Activated naive CD8-positive, alpha-beta T cell treated with anti-CD3 and anti-CD28 coated beads for 36 hours (primary cell): ENCODE measurements around the gene SOCS3. TPM values are rescaled to one million over a fixed set of nuclear protein-coding genes. Genes with fewer than 3 reads are reported as not detected.

Source experiments
- DNase-seq: peaks from one replicate; pipeline ENCODE4 v3.0.0; 2021
- H3K27ac Mint-ChIP-seq: one replicate; pipeline ENCODE4 v1.8.0; 2022; ENCODE audit warnings: mild to moderate bottlenecking, moderate library complexity, mixed read lengths
- H3K27me3 Mint-ChIP-seq: one replicate; pipeline ENCODE4 v1.8.0; 2022; ENCODE audit warnings: mild to moderate bottlenecking, mixed read lengths
- H3K36me3 Mint-ChIP-seq: one replicate; pipeline ENCODE4 v1.8.0; 2021; ENCODE audit warnings: mild to moderate bottlenecking, mixed read lengths
- H3K4me1 Mint-ChIP-seq: one replicate; pipeline ENCODE4 v1.8.0; 2021; ENCODE audit warnings: mixed read lengths
- H3K4me3 Mint-ChIP-seq: one replicate; pipeline ENCODE4 v1.8.0; 2022; ENCODE audit warnings: mild to moderate bottlenecking, moderate library complexity, mixed read lengths
- H3K9me3 Mint-ChIP-seq: one replicate; pipeline ENCODE4 v1.8.0; 2022; ENCODE audit warnings: mixed read lengths
- total RNA-seq, 2 experiments: library from RNA; stranded (reverse); gene quantifications; one replicate each; pipeline ENCODE4 v1.2.3, GENCODE V29; 2021

SOCS3 gene
- total RNA-seq, 2 experiments from 2014 or later, result 16.6 to 17.9 TPM

- DNase-seq, result no peak
- Mint-ChIP-seq H3K27ac (peak overlapping the region; percentile 95), H3K36me3 (peaks cover 20% of the 10 kb centered on the region), H3K4me3 (peak overlapping the region; percentile 99), H3K9me3 (no peaks in the 10 kb centered on the region), H3K27me3 (no peaks in the 10 kb centered on the region), H3K4me1 (peaks cover 53% of the 10 kb centered on the region)
Observed at GRCh38 chr17:78379131-78379491, 19.2 kb upstream of the SOCS3 start.

- Mint-ChIP-seq H3K9me3 (no peaks in the 10 kb centered on the region), H3K4me1 (peaks cover 46% of the 10 kb centered on the region), H3K27me3 (no peaks in the 10 kb centered on the region), H3K4me3 (peak within 1 kb of the TSS; percentile 99), H3K36me3 (peaks cover 19% of the 10 kb centered on the region), H3K27ac (peak within 1 kb of the TSS; percentile 95)
- DNase-seq, result peak; percentile 87
Observed at GRCh38 chr17:78378225-78379130, 18.6 kb upstream of the SOCS3 start, which contains the start of gene PGS1. Gene PGS1, plus strand, starts transcription at chr17:78378649. Its CDS starts 17 bp downstream, at chr17:78378666.

GRCh38 chr17:78377858-78378224 lies 18.0 kb upstream of the SOCS3 start:
- Mint-ChIP-seq H3K27ac (no peak overlapping the region), H3K9me3 (no peaks in the 10 kb centered on the region), H3K4me3 (peak overlapping the region; percentile 99), H3K36me3 (peaks cover 16% of the 10 kb centered on the region), H3K27me3 (no peaks in the 10 kb centered on the region), H3K4me1 (peaks cover 40% of the 10 kb centered on the region)
- no peak for DNase-seq

GRCh38 chr17:78376161-78376560 lies 16.3 kb upstream of the SOCS3 start:
- H3K36me3 Mint-ChIP-seq, result peaks cover 8% of the 10 kb centered on the region
- peaks cover 26% of the 10 kb centered on the region for H3K4me1 Mint-ChIP-seq
- H3K27ac Mint-ChIP-seq, result no peak overlapping the region
- DNase-seq, result no peak
- H3K9me3 Mint-ChIP-seq, result no peaks in the 10 kb centered on the region
- no peaks in the 10 kb centered on the region for H3K27me3 Mint-ChIP-seq
- no peak overlapping the region for H3K4me3 Mint-ChIP-seq

GRCh38 chr17:78375401-78376151 lies 15.7 kb upstream of the SOCS3 start:
- H3K4me1 Mint-ChIP-seq, result peaks cover 20% of the 10 kb centered on the region
- H3K27ac Mint-ChIP-seq, result no peak overlapping the region
- no peaks in the 10 kb centered on the region for H3K27me3 Mint-ChIP-seq
- H3K9me3 Mint-ChIP-seq, result no peaks in the 10 kb centered on the region
- no peak for DNase-seq
- H3K36me3 Mint-ChIP-seq, result peaks cover 6% of the 10 kb centered on the region
- H3K4me3 Mint-ChIP-seq, result no peak overlapping the region

GRCh38 chr17:78374631-78375274 lies 14.9 kb upstream of the SOCS3 start:
- H3K27me3 Mint-ChIP-seq, result no peaks in the 10 kb centered on the region
- H3K9me3 Mint-ChIP-seq, result no peaks in the 10 kb centered on the region
- peaks cover 6% of the 10 kb centered on the region for H3K36me3 Mint-ChIP-seq
- no peak overlapping the region for H3K27ac Mint-ChIP-seq
- no peak for DNase-seq
- H3K4me1 Mint-ChIP-seq, result peaks cover 11% of the 10 kb centered on the region
- no peak overlapping the region for H3K4me3 Mint-ChIP-seq

GRCh38 chr17:78374189-78374588 lies 14.3 kb upstream of the SOCS3 start:
- Mint-ChIP-seq H3K4me3 (no peak overlapping the region), H3K4me1 (peaks cover 7% of the 10 kb centered on the region), H3K27me3 (no peaks in the 10 kb centered on the region), H3K36me3 (peaks cover 4% of the 10 kb centered on the region), H3K27ac (no peak overlapping the region), H3K9me3 (no peaks in the 10 kb centered on the region)
- DNase-seq, result no peak

- Mint-ChIP-seq H3K36me3 (no peaks in the 10 kb centered on the region), H3K27me3 (no peaks in the 10 kb centered on the region), H3K27ac (no peak overlapping the region), H3K4me3 (no peak overlapping the region), H3K4me1 (peaks cover 4% of the 10 kb centered on the region), H3K9me3 (no peaks in the 10 kb centered on the region)
- no peak for DNase-seq
Observed at GRCh38 chr17:78372841-78373240, 13.0 kb upstream of the SOCS3 start.

- no peak for DNase-seq
- H3K4me1 Mint-ChIP-seq, result no peaks in the 10 kb centered on the region
- no peaks in the 10 kb centered on the region for H3K9me3 Mint-ChIP-seq
- H3K36me3 Mint-ChIP-seq, result no peaks in the 10 kb centered on the region
- no peak overlapping the region for H3K4me3 Mint-ChIP-seq
- no peak overlapping the region for H3K27ac Mint-ChIP-seq
- peaks cover 2% of the 10 kb centered on the region for H3K27me3 Mint-ChIP-seq
Observed at GRCh38 chr17:78371056-78371455, 11.2 kb upstream of the SOCS3 start.

GRCh38 chr17:78369791-78370381 lies 10.0 kb upstream of the SOCS3 start:
- Mint-ChIP-seq H3K27ac (no peak overlapping the region), H3K4me3 (no peak overlapping the region), H3K9me3 (no peaks in the 10 kb centered on the region), H3K27me3 (peaks cover 4% of the 10 kb centered on the region), H3K4me1 (peaks cover 3% of the 10 kb centered on the region), H3K36me3 (no peaks in the 10 kb centered on the region)
- no peak for DNase-seq

- Mint-ChIP-seq H3K4me3 (no peak overlapping the region), H3K27ac (no peak overlapping the region), H3K4me1 (peaks cover 10% of the 10 kb centered on the region), H3K27me3 (peaks cover 13% of the 10 kb centered on the region), H3K9me3 (no peaks in the 10 kb centered on the region), H3K36me3 (no peaks in the 10 kb centered on the region)
- no peak for DNase-seq
Observed at GRCh38 chr17:78368854-78369495, 9.1 kb upstream of the SOCS3 start.

GRCh38 chr17:78368348-78368747 lies 8.5 kb upstream of the SOCS3 start:
- H3K27ac Mint-ChIP-seq, result no peak overlapping the region
- H3K36me3 Mint-ChIP-seq, result no peaks in the 10 kb centered on the region
- H3K4me3 Mint-ChIP-seq, result no peak overlapping the region
- peaks cover 13% of the 10 kb centered on the region for H3K27me3 Mint-ChIP-seq
- H3K4me1 Mint-ChIP-seq, result peaks cover 10% of the 10 kb centered on the region
- DNase-seq, result no peak
- H3K9me3 Mint-ChIP-seq, result no peaks in the 10 kb centered on the region

GRCh38 chr17:78367193-78367592 lies 7.3 kb upstream of the SOCS3 start:
- H3K27ac Mint-ChIP-seq, result no peak overlapping the region
- no peaks in the 10 kb centered on the region for H3K9me3 Mint-ChIP-seq
- H3K36me3 Mint-ChIP-seq, result no peaks in the 10 kb centered on the region
- H3K4me3 Mint-ChIP-seq, result no peak overlapping the region
- peaks cover 20% of the 10 kb centered on the region for H3K27me3 Mint-ChIP-seq
- no peak for DNase-seq
- H3K4me1 Mint-ChIP-seq, result peaks cover 10% of the 10 kb centered on the region

- Mint-ChIP-seq H3K4me1 (peaks cover 12% of the 10 kb centered on the region), H3K36me3 (no peaks in the 10 kb centered on the region), H3K27me3 (peaks cover 20% of the 10 kb centered on the region), H3K4me3 (no peak overlapping the region), H3K27ac (no peak overlapping the region), H3K9me3 (no peaks in the 10 kb centered on the region)
- DNase-seq, result no peak
Observed at GRCh38 chr17:78366109-78366848, 6.4 kb upstream of the SOCS3 start.
